Hematopoietic multipotent progenitor cell treated with erythropoietin and hydrocortisone succinate and interleukin-3 and kit ligand, for 4 days (in vitro differentiated cells): ENCODE data around the gene PIGT.

Source experiments
- DNase-seq: peaks from one replicate; pipeline ENCODE4 v3.0.0-alpha.2; 2015

Gene PIGT

DNA sequence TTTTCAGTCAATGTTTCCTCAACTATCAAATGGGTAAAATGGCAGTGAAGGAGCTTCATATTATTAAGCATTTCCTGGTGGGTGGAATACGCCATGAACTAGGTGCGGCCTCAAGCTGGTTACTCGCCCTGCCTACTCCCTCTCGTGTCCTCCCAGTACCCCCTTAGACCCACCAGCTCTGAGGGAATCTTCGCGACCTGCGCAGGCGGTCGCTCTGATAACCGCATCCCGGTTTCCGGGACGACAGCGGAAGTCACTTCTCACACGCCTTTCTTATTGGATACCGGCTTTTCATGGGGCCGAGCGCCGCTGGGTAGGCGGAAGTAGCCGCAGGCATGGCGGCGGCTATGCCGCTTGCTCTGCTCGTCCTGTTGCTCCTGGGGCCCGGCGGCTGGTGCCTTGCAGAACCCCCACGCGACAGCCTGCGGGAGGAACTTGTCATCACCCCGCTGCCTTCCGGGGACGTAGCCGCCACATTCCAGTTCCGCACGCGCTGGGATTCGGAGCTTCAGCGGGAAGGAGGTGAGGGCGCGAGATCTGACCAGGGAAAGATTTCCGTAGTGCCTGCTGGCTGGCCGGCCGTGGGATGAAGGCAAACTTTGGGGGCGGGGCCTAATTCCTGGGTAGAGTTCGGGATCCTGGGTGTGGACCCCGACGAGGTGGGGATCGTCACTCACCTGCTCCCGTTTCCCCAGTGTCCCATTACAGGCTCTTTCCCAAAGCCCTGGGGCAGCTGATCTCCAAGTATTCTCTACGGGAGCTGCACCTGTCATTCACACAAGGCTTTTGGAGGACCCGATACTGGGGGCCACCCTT lies at the start of gene PIGT:
TSS of gene PIGT (plus strand) at position 320 of the 816 bp plus-strand sequence. CDS start at position 336, 16 bp downstream.
- peak; percentile 97 for DNase-seq

DNA sequence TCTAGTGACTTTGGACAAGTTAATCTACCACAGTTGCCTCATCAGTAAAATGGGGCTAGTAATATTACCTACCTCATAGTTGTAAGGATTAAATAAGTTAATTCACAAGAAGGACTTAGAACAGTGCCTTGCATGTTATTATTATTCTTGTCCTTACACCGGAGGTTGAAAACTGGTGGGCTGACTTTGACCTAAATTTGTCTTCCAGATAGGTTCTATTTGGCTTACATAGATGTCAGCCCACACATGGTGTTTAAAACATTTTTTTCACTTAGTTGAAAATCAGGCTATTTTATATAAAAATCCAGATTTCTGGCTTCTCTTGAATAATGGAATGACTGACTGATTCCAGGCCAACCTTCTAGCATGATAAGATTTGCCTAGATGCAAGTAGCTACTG lies 49.7 kb upstream of the PIGT start:
- DNase-seq = no peak

DNA sequence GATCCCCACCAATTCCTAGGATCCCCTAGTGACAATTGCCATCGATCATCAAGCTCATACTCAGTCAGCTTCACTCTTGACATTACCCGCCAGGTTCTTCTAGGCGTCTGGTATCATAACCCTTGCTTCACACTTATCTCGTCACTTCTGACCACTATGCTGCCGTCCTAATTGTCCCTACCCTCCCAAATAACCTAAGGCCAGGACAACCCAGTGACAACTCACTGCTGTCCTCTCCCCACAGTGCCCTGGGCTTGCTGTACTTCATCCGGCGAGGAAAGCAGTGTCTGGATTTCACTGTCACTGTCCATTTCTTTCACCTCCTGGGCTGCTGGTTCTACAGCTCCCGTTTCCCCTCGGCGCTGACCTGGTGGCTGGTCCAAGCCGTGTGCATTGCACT lies 49.3 kb upstream of the PIGT start:
- DNase-seq = no peak

DNA sequence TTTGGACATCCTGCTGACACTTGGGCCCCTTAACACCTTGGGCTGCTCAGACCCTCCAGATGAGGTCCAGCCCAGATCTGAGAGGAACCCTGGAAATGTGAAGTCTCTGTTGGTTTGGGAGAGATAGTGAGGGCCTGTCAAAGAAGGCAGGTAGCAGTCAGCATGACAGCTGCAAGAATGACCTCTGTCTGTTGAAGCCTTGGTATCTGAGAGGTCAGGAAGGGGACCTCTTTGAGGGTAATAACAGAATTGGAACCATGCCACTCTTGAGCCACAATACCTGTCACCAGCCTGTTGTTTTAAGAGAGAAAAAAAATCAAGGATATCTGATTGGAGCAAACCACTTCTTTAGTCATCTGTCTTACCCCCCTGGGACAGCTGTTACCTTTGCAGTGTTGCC lies 48.8 kb upstream of the PIGT start:
- no peak for DNase-seq

DNA sequence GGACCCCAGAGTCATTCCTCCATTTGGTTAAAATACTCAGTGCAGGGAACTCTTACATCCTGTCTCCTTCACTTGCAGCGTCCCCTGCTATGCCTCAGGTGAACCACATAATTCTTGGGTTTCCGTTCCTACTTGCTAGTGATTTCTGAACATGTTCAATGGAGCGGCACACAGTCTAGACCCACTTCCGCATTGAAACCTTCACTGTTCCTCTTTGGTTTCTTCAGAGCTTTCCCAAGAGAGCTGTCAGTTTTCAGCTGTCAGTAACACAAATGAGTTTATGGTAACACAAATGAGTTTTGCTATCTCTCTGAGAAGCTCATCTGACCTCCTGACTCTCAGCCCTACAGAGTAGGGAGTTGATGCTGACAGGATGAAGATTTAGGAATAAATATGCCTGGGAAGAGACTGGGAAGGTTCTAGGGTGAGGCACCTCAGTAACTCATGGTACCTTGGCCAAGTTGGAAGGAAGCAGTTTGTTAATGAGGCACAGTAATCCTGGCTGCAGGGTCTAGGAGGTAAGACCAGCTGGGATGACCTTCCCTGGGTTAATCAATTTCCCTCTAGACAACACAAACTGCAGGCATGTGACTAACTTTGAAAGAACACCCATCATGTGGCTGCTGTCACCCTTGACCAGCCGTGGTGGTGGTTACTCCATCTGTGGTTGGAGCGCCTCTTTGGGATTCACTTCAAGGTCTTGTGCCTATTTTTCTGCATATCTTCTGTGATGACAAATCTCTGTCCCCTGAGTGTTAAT lies 47.5 kb upstream of the PIGT start:
- no peak for DNase-seq

DNA sequence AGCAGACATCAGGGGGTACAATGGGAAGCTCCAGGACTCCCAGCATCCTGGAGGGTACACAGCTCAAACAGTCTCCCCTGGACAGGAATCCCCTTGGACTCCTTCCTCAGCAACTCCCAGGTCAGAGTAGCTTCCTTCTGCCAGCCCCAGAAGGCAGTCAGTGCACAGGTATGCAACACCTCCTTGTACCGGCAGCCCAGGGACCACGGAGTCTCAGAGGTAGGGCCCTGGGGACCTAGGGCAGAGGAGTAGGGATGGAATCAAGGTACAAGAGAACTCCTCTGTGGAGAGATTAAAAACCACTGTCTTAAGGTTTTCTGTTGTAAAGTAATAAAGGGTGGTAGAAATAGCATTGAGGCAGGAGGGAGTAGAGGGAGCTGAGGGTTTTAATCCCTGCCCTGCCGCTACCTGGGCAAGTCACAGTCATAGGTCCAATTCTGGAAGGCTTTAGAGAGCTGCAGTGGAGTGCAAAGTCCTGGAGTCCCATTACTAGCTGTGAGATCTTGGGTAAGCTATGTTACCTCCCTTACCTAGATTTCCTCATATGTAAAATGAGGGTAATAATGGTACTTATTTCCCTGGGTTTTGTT lies 45.3 kb upstream of the PIGT start:
- no peak for DNase-seq

DNA sequence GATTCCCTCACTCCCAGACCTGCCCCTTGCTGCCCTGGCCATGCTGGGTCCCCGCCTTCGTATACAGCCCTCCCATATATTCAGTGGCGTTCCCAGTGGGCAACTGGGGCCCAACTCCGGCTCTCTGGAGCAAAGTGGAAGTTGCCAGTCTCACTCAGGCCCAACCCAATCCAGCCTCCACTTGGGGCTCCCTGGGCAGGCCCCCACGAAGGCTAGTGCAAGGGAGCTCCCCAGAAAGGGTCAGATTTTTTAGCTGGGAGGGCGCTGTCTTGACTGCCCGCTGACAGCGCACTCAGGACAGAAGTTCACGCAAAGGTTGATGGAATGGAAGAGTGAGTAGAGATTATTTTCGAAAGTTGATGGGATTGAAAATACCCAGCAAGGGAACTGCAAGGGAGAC lies 43.7 kb upstream of the PIGT start:
- DNase-seq = no peak

DNA sequence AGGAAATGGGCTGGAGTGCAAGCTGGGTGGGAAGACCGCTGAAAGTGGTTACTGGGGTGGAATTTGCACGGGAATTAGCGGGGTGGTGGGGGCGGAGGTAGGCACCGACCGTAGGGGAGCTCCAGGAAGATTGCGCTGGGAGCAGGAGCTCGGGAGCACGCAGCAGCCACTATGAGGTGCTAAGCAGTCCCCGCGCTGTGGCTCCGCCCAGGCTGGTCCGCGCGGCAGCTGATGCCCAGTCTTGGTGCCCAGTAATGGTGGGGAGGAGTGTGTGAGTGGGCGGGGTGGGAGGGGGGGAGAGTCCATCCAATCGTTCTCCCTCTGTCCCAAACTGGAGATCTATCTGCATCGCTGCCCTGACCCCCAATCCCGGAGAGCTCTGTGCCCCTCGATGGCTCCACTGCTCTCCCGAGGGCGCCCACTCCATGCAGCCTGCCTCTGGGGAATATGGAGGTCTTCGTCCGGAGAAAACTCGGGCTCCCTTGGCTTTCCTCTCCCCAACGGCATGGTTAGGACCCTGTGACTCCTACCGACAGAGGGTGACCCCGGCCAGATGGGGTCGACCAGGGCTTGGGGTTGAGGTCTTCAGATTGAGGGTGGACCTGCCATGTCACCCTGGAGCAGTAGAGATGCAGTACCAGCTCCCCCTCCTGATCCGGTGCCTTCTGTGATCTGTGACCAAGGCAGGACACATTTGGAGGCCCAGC lies 43.1 kb upstream of the PIGT start:
- no peak for DNase-seq

DNA sequence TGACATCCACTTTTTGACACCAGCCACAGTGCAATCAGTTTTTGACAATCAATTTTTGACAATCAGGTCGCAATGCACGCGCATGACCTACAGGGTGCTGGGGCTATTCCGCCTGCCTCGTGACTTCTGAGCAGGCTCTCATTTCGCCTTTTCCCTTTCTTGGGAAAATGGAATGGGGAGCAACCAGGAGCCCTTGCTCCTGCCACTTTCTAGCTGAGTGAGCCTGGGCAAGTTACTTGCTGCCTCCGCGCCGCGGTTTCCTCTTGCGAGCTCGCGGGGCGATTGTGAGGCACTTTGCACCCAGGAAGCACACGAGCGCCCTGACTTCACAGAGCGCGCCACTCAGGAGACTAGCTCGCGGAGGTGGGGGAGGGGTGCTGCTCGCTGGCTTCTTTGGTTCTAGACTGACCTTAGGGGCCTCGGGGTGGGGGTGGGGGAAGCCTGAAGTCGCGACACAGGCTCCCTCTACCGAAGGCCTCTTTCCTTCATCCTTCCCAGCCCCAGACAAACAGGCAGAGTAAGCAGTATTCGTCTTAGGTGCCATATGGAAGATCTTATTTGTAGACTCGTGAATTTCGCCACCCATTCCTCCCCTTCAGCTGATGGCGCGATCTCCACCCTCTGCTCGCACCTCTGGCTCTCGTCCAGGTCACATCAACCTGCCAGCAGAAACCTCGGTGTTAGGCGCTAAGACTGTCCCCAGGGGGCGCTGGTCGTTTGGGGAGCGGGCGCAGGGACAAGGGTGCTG lies 42.4 kb upstream of the PIGT start:
- DNase-seq = peak; percentile 94

DNA sequence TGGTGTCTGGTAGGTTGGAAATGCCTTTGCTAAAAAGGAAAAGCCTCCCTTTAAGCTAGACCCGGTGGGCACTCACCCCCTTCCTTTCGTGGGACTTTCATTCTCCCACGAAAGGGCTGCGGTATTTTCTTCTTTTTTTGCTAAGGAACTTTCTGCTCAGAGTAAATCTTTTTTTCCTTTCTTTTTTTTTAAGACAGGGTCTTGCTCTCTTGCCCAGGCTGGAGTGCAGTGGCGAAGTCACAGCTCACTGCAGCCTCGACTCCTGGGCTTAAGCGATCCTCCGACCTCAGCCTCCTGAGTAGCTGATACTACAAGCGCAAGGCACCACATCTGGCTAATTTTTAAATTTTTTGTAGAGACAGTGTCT lies 41.9 kb upstream of the PIGT start:
- DNase-seq = no peak

DNA sequence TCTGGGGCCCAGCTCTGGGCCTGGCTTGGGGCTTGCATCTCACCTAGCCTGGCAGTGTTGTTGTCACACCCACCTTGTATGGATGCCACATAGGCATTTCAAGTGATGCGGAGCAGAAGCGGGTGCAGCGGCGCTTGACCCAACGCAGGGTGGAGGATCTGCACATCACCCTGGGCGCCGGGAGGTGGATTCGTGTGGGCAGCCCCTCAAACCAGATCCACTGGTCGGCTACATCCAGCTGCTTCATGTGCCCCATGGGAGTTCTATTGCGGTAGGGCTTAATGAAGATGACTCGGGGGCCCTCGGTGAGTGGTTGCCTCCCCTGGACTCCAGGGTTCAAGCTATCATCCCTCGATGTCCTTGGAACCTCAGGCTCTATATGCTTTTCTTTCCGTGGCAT lies 41.0 kb upstream of the PIGT start:
- DNase-seq = no peak

DNA sequence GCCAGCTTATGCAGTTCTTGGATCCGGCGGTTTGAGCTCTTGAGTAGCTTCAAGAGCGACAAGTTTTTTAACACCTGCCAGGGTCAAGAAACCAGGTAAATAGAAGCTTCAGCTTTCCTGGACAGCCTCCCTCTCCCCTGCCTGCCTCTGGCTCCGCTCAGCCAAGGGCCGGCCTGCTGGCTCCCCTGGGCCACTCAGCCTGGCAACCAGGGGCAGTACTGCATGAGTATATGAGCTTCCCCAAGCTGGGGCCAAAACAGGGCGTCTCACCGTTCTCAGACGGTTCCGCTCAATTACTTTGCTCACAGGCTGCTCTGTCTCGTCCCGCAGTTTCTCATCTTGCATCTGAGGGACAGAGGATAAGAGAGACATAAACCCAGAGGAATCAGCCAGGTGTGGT lies 38.7 kb upstream of the PIGT start:
- DNase-seq = no peak

DNA sequence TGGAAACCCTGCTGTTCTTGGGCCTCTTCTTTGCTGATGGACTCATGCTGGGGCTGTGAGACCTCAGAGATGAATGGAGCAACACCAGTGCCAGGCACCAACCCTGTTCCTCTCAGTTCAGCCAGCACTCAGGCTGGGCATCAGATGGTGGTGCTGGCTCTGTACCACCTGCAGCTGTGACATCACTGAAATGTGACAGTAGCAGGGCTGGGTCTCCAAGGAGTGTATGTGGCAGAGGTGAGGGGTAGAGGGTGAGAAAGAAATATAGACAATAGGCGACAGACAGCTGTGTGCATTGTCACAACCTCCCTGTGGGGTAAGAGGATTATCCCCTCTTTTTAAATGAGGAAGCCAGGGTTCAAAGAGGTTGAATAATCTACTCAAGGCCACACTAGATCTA lies 37.8 kb upstream of the PIGT start, which contains the start of gene TP53TG5:
TSS of gene TP53TG5 (minus strand) at position 135 of the 400 bp plus-strand sequence. CDS start at position 46, 89 bp downstream.
- DNase-seq = no peak

DNA sequence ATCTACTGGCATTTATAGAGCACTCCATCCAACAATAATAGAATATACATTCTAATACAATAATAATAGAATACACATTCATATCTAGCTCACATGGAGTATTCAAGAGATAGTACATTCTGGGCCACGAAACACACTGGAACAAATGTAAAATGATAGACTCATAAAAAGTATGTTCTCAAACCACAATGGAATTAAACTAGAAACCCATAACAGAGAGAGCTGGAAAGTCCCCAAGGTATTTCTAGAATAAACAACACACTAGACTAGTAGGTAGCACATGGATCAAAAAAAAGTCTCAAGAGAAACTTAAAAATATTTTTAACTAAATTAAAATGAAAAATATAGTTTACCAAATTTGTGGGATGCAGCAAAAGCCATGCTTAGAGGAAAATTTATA lies 28.7 kb upstream of the PIGT start:
- DNase-seq = no peak

DNA sequence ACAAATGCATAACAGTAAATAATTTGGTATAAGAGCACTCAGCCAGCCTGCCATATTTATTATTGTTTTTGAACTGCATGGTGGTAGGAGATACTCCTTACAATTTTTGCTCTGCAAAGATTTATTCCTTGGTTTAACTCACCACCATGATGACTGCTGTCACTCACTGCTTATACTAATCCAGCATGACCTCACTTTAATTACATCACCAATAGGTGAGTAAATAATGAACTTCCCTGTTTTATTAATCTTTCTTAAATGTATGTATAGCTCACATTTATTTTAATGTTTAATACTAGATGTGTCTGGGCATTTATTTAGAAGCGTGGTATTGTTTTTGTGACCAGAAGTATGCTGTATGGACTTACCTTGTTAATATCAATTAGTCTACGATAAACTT lies 25.0 kb upstream of the PIGT start:
- no peak for DNase-seq

DNA sequence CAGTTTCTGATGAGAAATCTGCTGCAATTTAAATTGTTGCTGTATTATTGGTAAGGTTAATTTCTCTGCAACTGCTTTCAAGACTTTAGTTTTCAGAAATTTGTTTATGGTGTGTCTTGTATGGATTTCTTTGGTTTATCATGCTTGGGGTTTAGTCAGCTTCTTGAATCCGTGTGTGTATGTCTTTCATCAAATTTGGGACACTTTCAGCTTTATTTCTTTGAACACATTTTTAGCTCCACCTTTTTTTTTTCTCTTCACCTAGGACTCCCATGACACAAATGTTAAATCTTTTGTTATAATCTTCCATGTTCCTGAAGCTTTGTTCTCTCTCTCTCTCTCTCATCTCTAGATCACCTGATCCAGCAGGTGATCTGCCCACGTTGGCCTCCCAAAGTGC lies 24.4 kb upstream of the PIGT start:
- DNase-seq = no peak

DNA sequence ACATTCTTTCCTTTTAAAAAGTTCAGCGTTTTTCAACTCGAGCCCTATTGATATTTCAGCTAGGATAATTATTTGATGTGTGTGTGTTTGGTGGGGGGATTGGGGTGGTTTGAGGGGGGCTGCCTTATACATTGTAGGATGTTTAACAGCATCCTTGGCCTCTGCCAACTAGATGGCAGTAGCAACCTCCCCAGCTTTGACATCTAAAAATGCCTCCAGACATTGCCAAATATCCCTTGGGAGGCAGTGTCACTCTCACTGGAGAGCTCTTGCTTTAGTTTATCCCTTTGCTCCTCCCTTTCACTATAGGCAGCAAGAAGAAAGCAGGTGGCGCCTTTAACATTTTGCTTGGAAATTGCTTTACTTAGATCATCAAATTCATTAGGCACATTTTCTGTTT lies 23.2 kb upstream of the PIGT start:
- no peak for DNase-seq

DNA sequence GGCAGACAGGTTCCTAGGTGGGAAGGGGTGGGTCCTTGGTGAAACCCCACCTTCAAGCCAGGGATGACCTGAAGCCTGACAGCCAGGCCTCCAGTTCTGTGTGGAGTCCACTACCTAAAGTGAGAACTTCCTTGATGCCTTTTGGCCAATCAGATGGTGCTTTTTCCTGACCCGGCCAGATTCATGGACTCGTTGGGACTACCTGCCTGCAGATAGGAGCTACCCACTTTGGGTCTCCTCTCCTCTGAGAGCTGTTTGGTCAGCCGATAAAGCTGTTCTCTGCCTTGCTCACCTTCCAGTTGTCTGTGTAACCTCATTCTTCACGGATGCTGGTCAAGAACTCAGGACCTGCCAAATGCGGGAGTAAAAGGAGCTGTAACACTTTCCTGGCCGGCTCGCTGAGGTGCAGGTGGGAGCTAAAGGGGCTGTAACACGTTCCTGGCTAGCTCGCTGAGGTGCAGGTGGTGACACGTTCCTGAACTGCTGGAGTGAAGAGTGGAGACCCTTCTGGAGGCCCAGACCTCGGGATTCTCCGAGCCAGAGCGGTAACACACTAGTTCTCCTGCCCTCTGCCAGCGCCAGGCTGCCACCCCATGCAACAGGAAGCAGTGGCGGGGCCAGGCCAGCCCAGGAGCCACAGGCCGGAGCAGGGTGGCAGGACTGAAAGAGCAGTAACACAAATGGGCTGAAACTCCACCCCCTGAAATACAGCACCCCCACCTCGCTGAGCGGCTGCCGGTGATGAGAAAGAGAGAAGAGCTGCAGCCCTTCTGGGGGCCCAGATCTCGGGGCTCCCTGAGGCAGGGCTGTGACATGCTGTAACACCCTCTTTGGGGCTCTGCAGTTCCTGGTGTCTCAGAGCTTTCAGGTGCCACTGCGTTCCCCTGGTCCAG lies 21.5 kb upstream of the PIGT start:
- no peak for DNase-seq

DNA sequence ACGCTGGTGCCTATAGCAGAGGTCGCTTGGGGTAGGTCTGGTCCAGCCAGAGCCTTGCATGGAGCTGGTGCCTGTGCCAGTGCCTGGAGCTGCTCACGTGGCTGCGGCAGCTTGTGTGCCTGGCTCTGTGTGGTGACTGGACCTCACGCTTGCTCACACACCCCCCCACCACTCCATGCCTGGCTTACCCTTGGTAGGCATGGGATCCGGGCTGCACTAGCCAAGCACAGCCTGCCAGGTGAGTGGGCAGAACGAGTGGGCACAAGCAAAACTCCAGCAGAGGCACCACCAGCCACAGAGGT lies 20.9 kb upstream of the PIGT start:
- no peak for DNase-seq

DNA sequence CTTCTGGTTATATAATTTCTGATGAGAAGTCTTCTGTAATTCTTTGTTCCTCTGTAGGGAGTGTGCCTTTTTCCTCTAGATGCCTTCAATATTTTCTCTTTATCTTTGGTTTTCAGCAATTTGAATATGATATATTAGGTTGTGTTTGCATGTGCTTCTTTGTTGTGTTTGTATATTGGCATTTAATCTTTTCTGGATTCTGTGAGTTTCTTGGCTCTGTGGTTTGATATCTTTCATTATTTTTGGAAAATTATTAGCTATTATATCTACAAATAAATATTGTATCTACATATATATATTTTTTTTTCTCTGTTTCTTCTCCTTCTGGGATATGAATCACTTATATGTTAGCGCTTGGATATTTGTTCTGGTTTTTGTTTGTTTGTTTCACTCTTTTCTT lies 16.9 kb upstream of the PIGT start:
- no peak for DNase-seq

DNA sequence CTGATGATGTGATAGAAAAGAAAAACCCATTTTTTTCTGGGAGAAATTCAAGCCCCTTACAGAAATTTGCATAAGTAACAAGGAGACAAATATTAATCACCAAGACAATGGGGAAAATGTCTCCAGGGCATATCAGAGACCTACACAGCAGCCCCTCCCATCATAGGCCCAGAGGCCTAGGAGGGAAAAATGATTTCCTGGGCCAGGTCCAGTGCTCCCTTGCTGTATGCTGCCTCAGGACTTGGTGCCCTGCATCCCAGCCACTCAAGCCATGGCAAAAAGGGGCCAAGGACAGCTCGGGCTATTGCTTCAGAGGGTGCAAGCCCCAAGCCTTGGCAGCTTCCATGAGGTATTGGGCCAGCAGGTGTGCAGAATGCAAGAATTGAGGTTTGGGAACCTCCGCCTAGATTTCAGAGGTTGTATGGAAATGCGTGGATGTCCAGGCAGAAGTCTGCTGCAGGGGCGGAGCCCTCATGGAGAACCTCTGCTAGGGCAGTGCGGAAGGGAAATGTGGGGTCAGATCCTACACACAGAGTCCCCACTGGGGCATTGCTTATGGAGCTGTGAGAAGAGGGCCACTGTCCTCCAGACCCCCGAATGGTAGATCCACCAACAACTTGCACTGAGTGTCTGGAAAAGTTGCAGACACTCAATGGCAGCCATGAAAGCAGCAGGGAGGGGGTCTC lies 15.5 kb upstream of the PIGT start:
- no peak for DNase-seq
